K562 (cell line): Measurements from ENCODE around the gene MED17.

Experiments
- ARHGAP35 ChIP-seq: fragments of 450-650 bp; IDR thresholded peaks from 2 replicates; pipeline ENCODE4 v1.6.1; 2018; ENCODE audit not compliant: partially characterized antibody
- CREBBP ChIP-seq: IDR thresholded peaks from one replicate; pipeline ENCODE4 v1.6.1; 2012; ENCODE audit warnings: low read depth, mild to moderate bottlenecking, control low read depth, inconsistent platforms, low read length
- EGR1 ChIP-seq: fragments of 450-650 bp; conservative IDR thresholded peaks from 2 replicates; pipeline ENCODE4 v1.6.1; 2017; ENCODE audit warnings: mild to moderate bottlenecking
- ELF4 ChIP-seq: fragments of 450-650 bp; formaldehyde crosslinking; IDR thresholded peaks from 2 replicates; pipeline ENCODE4 v1.4.0; 2022; ENCODE audit warnings: missing genetic modification characterization
- HNRNPK ChIP-seq: fragments of 200-400 bp; formaldehyde crosslinking; IDR thresholded peaks from one replicate; pipeline ENCODE4 v1.6.1; 2018; ENCODE audit warnings: mild to moderate bottlenecking, low read depth, low read length; ENCODE audit not compliant: poor library complexity, severe bottlenecking
- MCM3 ChIP-seq: fragments of 450-650 bp; IDR thresholded peaks from 2 replicates; pipeline ENCODE4 v1.6.1; 2016
- TBP ChIP-seq: optimal IDR thresholded peaks from 2 replicates; pipeline ENCODE3; 2011; ENCODE audit warnings: low read depth, low read length, improper control_type of control experiment
- TF ChIP-seq, protein P1 (sequence below): fragments of 250-450 bp; sonication (Bioruptor Pico); IDR thresholded peaks from 2 replicates; pipeline ENCODE4 v1.8.0; 2021; ENCODE audit warnings: moderate library complexity, mild to moderate bottlenecking, inconsistent platforms
- TF ChIP-seq, protein P2 (sequence below), 3 experiments: IDR thresholded peaks in 2 of 3; conservative IDR thresholded peaks in 1 of 3; 2 replicates each; pipeline ENCODE4 v1.5.1; 2011 to 2012; ENCODE audit warnings: low read length in 3 of 3, mild to moderate bottlenecking in 3 of 3, control low read depth in 2 of 3, improper control_type of control experiment in 1 of 3, inconsistent platforms in 1 of 3, low read depth in 1 of 3, mixed read lengths in 1 of 3, moderate library complexity in 1 of 3; ENCODE audit not compliant: insufficient read depth in 2 of 3

DNA sequence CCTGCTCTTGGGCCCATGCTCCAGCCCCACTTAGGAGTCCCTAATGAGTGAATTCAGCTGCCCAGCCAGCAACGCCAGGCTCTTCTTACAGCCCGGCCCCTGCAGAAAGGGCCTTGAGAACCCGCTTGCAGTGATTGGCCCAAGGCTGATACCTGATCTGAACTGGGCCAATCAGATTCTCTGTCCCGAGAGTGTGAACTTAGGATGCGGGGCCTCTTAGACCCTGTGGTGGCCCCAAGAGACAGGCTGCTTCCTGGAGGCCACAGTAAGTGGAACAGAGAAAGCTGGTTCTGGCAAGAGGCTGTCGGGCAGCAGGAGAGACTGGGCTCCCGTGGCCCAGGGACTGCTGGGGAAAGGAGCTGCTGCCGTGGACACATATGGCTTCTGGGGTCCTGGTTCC lies 54.9 kb downstream of the MED17 start:
- TF ChIP-seq ELF4 (CRISPR knock-in tag): no peak
- TF ChIP-seq, protein P1, sequence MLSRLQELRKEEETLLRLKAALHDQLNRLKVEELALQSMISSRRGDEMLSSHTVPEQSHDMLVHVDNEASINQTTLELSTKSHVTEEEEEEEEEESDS: no peak
- TF ChIP-seq EGR1: no peak
- TF ChIP-seq TBP: no peak
- TF ChIP-seq, protein P2, sequence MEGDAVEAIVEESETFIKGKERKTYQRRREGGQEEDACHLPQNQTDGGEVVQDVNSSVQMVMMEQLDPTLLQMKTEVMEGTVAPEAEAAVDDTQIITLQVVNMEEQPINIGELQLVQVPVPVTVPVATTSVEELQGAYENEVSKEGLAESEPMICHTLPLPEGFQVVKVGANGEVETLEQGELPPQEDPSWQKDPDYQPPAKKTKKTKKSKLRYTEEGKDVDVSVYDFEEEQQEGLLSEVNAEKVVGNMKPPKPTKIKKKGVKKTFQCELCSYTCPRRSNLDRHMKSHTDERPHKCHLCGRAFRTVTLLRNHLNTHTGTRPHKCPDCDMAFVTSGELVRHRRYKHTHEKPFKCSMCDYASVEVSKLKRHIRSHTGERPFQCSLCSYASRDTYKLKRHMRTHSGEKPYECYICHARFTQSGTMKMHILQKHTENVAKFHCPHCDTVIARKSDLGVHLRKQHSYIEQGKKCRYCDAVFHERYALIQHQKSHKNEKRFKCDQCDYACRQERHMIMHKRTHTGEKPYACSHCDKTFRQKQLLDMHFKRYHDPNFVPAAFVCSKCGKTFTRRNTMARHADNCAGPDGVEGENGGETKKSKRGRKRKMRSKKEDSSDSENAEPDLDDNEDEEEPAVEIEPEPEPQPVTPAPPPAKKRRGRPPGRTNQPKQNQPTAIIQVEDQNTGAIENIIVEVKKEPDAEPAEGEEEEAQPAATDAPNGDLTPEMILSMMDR (IDR thresholded peaks at IDR 0.05 in 2 of 3, conservative IDR thresholded peaks at IDR 0.05 in 1 of 3; ENCODE audit: insufficient read depth in 2 of 3, low read depth in 1 of 3, low read length in 3 of 3): no peak
- no peak for TF ChIP-seq MCM3
- TF ChIP-seq CREBBP: no peak
- no peak for TF ChIP-seq HNRNPK
- no peak for TF ChIP-seq ARHGAP35
